OCI-LY3 (cell line): ENCODE results near the gene ZFAND3.

Experiments
- CTCF ChIP-seq: fragments of 200-600, 300-600 bp; sonication (generic); IDR thresholded peaks from 2 replicates; pipeline ENCODE4 v1.5.1; 2014; ENCODE audit warnings: antibody characterized with exemption, low read length, low read depth
- EZH2phosphoT487 ChIP-seq: fragments of 200-600 bp; shearing (Covaris generic); IDR thresholded peaks from 2 replicates; pipeline ENCODE4 v1.6.1; 2018; ENCODE audit warnings: antibody characterized with exemption, mixed run types, low read depth

- TF ChIP-seq CTCF, result no peak; the same call in 1 of the 2 replicates
- TF ChIP-seq EZH2phosphoT487, result no peak
These were observed 249.5 kb downstream of the ZFAND3 start for GRCh38 chr6:38068854-38069590.
